ENCODE data around the gene XAB2.
"Not testable (repeated sequence)": the region's sequence is repeated elsewhere in the genome, so short reads cannot be mapped to it uniquely, and the experiment has no call there.

The XAB2 gene

DNA sequence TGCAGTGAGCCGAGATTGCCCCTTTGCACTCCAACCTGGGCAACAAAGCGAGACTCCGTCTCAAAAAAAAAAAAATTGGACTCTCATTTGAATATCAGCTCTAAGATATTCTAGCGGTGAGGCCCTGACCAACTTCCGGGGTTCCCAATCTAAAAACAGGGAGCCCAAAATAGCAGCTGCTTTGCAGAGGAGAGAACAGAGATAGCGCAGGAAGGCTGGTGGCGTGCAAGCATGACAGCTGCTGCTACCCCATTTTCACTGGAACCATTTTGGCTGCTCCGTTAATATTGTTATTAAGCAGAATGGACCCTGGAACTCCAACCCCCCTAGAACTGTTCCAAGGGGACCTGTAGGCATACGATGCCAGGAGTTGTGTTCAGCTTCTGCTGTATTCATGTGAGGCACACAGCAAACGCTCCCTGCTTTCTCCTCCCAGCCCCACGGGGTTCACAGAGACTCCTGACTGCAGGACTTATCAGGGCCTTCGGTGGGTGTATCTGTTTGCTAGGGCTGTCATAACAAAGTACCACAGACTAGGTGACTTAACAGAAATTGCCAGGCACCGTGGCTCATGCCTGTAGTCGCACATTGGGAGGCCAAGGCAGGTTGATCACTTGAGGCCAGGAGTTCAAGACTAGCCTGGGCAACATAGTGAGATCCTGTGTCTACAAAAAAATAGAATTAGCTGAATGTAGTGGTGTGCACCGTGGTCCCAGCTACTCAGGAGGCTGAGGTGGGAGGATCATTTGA lies 19.1 kb upstream of the XAB2 start:
- FAIRE-seq: no peak

DNA sequence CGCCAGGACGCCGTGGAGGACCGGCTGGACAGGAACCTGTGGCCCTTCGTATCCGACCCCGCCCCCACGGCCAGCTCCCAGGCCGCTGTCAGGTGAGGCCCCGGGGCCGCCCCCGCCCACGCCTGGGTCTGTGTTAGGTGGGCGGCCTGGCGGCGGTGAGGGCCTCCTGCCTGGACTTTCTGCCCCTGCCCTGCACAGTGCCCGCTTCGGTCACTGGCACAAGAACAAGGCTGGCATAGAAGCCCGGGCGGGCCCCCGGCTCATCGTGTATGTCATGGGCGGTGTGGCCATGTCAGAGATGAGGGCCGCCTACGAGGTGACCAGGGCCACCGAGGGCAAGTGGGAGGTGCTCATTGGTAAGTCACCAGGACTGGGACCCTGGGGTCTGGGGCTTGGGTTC lies 17.8 kb upstream of the XAB2 start:
- FAIRE-seq: no peak

DNA sequence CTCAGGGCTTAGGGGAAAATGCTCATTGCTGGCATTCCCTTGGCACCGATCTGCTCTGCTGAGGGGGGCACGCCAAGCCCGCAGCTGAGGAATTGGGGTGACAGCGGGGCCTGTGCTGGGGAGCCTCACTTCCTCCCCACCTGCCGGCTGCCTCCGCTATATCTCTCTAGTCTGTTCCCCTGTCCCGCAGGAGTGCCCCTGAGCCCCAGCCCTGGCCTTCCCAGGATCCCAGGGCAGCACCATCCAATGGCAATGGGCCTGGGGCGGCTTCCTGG lies 17.0 kb upstream of the XAB2 start:
- no peak for FAIRE-seq

DNA sequence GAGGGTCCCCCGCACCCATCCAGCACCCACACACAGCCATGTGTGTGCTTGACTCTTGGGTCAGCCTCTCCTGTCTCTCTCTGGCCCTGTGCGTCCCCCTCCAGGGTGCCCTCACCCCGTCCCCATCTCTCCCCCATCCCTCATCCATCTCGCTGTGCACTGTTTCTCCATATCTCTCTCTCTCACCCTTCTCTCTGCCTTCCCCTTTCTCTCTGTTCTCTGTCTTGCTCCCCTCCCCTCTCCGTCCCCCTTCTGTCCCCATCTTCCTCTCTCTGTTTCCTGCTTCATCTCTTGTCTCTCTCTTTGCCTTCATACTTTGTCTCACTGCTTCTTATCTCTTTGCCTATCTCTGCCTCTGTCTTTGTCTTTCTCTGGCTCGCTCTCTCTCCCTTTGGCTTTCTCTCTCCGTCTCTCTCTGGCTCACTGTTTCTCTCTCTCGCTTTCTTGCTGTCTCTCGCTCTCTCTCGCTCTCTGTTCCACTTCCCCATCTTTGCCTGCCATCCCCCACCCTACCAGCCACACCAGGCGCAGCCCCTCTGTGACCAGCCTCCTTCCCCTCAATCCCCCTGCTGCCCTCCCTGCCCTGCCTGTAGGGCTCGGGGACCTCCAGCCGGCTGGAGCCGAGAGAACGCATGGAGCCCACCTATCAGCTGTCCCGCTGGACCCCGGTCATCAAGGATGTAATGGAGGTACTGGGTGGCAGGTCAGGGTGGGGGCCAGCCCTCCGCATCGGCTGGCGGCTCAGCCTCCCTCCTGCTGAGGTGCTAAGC lies 16.5 kb upstream of the XAB2 start:
- no peak for FAIRE-seq

DNA sequence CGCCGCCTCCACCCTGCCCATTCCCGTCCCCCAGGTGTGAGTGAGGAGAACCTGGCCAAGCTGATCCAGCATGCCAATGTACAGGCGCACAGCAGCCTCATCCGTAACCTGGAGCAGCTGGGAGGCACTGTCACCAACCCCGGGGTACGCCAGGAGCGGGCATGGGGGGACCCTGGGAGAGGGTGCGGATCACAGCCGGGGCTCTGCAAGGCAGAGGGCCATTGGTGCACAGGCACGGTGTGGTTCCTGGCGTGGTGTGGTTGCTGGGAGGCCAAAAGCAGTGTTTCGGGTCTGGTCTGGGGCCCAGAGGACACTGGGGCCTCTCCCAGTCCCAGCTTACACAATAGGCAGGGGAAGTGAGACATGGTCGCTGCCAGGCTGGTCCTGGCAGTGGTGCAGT lies 15.8 kb upstream of the XAB2 start:
- no peak for FAIRE-seq

DNA sequence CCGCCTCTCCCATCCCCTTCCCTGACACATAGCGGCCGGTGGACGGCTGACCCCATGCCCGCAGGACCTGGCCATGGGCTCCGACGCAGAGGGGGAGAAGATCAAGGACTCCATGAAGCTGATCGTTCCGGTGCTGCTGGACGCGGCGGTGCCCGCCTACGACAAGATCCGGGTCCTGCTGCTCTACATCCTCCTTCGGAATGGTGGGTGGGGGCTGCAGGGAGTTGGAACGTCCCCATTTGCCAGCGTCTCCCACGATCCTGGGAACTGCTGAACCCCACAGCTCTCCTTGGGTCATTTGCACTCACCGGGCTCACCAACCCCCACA lies 15.2 kb upstream of the XAB2 start:
- no peak for FAIRE-seq

DNA sequence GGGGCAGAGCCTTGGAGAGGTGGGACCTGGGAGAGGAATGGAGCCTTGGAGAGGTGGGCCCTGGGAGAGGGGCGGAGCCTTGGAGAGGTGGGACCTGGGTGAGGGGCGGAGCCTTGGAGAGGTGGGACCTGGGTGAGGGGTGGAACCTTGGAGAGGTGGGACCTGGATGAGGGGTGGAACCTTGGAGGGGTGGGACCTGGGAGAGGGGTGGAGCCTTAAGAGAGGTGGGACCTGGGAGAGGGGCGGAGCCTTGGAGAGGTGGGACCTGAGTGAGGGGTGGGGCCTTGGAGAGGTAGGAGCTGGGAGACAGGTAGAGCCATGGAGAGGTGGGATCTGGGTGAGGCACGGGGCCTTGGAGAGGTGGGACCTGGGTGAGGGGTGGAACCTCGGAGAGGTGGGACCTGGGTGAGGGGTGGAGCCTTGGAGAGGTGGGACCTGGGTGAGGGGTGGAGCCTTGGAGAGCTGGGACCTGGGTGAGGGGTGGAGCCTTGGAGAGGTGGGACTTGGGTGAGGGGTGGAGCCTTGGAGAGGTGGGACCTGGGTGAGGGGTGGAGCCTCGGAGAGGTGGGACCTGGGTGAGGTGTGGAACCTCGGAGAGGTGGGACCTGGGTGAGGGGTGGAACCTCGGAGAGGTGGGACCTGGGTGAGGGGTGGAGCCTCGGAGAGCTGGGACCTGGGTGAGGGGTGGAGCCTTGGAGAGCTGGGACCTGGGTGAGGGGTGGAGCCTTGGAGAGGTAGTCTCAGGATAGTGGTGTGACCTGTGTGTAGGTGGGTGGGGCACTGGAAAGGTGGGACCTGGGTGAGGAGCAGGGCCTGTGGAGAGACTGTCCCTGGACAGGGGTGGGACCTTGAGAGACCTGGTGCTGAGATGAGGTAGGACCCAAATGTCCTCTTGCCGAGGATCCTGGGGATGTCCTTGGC lies 14.5 kb upstream of the XAB2 start:
- FAIRE-seq: not testable (repeated sequence)

DNA sequence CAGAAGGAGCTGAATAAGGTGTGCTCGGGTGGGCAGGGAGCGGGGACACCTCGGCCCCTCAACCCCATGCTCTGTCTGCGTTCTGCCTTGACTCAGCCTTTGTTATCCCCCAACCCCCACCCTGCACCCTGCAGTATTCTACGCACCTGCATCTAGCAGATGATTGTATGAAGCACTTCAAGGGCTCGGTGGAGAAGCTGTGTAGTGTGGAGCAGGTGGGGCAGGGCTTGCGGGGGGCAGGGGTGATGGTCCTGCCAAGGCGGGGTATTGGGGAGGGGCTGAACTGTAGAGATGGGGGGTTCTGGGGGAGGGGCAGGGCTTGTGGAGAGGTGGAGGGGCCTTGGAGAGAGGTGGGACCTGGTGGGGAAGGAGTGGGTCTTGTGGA lies 13.7 kb upstream of the XAB2 start:
- no peak for FAIRE-seq

DNA sequence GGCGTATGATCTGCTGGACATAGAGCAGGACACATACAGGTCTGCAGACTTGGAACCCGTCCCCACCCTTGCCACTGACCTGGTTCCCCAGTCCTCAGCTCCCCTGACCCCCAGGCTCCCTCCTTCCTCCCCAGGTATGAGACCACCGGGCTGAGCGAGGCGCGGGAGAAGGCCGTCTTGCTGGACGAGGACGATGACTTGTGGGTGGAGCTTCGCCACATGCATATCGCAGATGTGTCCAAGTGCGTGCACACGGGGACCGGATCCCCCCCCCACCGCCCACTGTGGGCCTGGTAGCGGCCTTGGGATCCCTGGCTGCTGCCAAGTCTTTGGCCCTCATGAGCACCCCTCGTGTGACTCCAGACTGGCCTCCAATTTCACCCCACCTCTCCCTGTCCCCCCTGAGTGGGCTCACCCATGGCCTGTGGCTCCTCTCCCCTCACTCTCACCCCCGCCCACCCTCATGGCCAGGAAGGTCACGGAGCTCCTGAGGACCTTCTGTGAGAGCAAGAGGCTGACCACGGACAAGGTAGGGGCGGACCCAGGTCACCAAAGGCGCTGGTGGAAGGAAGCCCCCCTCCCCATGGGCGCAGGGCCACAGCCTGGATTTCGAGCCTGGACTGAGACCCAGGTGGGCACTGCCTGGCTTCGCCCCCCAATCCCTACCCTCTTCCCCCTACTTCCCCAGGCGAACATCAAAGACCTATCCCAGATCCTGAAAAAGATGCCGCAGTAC lies 13.1 kb upstream of the XAB2 start:
- no peak for FAIRE-seq

DNA sequence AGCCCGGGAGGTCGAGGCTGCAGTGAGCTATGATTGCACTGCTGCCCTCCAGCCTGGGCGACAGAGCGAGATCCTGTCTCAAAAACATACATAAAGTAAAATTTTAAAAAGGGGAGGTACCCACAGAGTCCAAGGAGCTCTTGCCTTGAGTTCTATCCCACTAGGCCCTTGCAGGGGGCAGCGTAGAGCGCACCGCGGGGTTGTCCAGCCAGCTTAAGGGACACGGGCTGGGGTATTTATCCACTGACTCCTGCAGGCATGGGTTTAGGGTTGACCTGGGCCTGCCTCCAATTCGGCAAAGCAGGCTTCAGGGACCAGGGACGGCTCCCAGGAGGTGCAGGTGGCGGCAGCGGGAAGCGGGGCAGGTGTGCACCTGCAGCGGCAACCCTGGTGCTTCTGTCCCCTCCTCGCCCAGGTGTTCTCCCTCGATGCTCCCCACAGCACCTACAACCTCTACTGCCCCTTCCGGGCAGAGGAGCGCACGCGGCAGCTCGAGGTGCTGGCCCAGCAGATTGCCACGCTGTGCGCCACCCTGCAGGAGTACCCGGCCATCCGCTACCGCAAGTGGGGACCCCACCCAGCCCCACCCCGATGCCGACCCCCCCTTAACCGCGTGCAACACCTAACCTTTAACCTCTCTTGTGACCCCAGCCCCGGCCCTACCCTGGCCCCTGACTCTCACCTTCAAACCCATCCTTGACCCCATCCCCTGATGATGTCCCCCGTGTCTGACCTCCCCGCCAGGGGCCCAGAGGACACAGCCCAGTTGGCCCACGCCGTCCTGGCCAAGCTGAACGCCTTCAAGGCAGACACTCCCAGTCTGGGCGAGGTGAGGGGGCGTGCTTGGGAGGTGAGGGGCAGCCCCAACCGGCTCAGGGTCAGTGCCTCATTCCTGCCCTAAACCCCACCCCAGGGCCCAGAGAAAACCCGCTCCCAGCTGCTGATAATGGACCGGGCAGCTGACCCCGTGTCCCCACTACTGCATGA lies 12.2 kb upstream of the XAB2 start:
- FAIRE-seq: no peak

DNA sequence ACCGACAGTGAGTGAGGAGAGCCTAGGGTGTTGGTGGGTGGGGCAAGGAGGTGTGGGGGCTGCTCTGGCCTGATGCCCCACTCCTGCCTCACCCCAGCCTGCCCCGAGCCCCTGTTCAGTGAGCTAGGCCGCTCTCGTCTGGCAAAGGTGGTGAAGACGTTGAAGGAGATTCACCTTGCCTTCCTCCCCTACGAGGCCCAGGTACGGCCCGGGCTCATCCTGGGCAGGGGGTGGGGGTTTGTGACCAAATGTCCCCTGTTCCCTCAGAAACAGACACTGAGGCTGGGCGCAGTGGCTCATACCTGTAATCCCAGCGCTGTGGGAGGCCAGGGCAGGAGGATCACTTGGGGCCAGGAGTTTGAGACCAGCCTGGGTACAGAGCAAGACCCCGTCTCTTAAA lies 11.5 kb upstream of the XAB2 start:
- FAIRE-seq: no peak

DNA sequence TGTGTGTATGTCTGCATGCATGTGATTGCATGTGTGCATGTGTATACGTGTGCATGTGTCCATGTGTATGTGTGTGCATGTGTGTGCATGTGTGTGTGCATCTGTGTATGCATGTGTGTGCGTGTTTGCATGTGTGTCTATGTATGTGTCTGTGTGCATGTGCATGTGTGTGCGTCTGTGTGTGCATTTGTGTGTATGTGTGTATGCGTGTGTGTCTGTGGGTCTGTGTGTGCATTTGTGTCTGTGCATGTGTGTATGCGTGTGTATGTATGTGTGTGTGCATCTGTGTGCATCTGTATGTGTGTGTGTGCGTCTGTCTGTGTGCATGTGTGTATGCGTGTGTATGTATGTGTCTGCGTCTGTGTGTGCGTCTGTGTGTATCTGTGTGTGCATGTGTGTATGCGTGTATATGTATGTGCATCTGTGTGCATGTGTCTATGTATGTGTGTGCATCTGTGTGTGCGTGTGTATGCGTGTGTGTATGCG lies 10.6 kb upstream of the XAB2 start:
- FAIRE-seq: no peak

DNA sequence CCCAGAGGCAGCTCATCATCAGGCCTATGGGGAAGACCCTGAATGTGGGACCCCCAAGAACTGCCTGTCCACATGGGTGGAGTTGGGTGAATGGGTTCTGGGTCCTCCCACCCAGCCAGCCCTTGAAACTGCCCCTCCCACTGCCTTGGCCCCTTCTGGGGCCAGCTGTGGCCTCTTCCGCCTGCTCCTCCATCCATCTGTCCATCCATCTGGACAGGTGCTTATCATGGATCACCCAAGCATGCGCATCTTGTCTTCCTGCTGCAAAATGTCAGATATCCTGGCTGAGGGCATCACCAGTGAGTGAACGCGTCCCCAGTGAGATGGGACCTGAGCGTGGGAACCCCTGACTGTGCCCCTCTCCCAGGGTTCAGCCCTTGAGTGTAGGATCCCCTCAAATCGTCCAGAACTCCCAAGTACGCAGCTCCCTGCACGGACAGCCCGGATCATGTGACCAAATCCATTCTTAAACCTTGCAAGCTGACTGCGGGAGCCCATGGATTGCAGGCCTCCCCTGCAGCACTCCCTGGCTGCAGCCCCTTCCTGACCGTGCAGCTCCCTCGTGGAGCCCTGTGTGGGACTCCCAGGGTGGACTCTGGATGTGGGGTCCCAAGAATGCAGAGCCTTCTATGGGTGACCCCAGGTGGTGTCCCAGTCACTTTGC lies 9.6 kb upstream of the XAB2 start:
- no peak for FAIRE-seq

DNA sequence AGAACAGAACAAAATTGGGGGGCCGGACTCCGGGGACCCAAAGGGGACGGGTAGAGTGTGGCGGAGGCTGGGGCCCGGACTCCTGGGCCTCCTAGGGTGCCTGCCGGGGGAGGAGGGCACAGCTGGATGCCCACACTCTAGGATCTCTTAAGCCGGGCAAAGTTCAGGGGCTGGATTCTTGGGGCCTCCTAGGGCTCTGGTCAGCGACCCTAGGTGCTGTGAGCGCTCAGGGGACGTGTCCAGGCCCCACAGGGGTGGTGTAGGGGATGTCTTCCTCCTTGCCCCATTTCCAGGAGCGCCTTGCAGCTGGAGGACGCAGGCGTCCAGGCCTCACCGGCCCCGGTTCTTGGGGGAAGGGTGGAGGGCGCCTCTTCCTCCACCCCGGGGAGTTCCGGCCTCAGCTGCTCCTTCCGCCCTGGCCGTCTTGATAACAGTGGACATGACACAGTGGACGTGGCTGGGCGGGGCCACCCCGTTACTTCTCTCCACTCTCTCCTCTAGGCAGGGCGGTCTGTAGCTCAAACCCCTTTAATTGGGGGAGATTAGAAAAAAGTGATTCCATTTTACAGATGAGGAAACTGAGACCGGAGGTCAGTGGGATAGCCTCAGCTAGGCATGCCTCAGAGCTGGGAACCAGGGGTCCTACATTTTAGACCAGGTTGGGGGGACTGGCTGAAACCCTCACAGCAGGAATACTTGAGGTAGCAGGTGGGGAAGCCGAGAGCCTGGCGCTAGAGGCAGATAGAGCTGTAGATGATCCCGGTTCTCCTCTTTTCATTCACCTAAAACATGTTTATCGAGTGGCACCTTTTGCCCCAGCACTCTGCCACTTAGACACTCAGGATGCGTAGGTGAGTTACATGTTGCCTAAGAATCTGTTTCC lies 8.3 kb upstream of the XAB2 start:
- no peak for FAIRE-seq

DNA sequence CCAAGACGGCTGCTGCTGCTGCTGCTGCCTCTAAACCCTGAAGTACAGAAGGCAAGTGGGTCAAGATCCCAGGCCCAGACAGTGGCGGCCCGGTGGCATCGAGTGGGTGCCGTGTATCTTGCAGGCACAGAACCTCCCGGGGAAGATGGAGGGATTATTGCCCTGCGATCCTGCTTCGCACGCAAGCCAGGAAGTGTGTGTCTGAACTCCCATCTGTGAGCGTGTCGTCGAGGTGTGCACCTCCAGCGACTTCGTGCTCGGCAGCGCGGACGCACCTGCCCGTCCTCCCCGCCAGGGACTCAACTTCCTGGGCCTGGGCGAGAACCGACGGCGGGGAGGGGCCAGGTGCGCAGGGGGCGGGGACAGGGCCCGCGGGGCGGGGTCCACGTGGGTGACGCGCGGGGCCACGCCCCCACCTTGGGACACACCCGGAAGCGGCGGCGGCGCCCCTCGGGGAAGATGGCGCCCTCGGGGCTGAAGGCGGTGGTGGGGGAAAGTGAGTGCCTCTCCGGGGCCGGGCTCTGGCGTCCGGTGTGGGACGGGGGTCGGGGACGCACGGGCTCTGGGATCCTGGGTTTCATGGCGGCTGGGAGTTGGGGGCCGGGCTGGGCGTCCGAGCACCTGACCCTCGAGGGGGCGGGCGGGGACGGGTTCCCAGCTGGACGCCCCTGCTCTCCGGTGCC lies 7.5 kb upstream of the XAB2 start, which contains the start of gene STXBP2:
TSS of gene STXBP2 (plus strand) at position 420 of the 683 bp plus-strand sequence. CDS start at position 460, 40 bp downstream.
- FAIRE-seq: no peak

DNA sequence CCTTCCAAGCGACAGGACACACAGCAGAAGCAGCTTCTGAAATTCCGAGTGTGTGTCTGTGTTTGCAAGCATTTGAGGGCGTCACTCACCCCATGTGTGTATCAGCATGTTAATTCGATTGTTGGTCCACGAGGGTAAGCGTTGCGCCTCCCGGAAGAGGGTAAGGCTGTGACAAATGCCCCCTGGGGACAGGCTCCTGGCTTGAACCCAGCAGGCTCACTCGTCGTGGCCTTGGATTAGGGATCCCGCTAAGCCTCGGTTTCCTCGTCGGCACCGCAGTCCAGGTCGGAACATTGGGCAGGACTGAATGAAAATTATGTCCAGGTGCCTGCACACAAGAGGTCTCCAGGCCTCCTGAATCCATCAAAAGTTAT lies 7.0 kb upstream of the XAB2 start:
- no peak for FAIRE-seq

DNA sequence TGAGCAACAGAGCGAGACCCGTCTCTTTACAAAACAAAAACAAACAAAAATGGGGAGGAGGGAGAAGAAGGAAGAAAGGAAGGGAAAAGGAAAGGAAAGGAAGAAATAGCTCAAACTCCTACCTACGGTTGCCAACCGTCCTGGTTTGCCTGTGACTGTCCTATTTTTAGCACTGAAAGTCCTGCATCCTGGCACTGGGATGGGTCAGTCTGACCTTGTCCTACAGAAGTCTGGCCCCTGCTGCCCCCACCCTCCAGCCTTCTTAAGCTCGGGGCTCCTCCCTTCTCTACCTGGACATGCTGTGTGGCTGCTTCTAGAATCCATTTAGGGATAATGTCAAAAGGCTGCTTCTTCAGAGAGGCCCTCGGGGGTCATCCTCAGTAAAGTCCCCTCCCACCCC lies 6.3 kb upstream of the XAB2 start:
- no peak for FAIRE-seq

DNA sequence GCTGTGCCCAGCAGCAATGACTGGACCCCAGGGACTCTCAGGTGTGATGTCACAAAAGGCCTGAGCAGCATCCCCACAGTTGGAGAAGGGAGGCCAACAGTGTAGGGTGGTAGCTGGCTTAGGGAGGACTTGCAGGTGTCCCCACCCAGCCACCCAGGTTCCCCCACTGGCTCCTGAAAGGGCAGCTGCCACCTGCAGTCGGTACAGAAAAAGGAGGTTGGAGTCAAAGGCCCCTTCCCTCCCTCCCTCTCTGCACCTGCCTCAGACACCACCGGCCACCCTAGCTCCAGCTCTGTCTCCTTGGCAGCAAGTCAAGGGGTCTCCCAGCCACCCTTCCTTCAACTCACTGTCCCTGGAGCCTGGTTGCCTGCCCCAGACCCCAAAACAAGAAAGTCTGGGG lies 4.4 kb upstream of the XAB2 start, which contains the start of gene PCP2:
TSS of gene PCP2 (minus strand) at position 22 of the 400 bp plus-strand sequence. CDS start 262 bp downstream, outside the sequence.
- FAIRE-seq: no peak

Data from endometrium (tissue), 2 donors.